ENCODE measurements around the gene LAMB4. TPM values are rescaled to one million over a fixed set of nuclear protein-coding genes. Genes with fewer than 3 reads are reported as not detected.

LAMB4 gene
- total RNA-seq, 4 donors from 2014 or later = 0.15 to 8.1 (median 1.7) TPM

DNA sequence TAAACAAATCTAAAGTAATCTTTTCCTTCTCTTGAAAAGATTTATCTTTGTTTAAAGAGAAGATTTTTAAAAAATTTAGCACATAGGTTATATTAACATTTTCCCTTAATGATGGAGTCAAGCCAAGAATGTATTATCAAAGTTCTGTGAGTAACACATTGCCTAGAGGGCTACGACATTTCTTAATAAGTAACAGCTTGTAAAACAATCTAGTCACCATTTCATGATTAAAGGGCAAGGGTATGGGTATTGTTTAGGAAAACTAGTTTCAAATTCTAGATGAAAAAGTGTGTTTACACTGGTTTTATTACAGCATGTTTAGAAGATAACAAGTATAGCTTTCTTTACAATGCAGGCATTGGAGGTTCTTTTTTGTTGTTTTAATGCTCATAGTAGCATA is 28.6 kb upstream of the LAMB4 start:
- DNase-seq = no peak
- no peak overlapping the region for H3K4me3 ChIP-seq (replicated peaks in 1 of 3)
- TF ChIP-seq POLR2A (IDR thresholded peaks at IDR 0.05) = no peak
- TF ChIP-seq, protein P1, sequence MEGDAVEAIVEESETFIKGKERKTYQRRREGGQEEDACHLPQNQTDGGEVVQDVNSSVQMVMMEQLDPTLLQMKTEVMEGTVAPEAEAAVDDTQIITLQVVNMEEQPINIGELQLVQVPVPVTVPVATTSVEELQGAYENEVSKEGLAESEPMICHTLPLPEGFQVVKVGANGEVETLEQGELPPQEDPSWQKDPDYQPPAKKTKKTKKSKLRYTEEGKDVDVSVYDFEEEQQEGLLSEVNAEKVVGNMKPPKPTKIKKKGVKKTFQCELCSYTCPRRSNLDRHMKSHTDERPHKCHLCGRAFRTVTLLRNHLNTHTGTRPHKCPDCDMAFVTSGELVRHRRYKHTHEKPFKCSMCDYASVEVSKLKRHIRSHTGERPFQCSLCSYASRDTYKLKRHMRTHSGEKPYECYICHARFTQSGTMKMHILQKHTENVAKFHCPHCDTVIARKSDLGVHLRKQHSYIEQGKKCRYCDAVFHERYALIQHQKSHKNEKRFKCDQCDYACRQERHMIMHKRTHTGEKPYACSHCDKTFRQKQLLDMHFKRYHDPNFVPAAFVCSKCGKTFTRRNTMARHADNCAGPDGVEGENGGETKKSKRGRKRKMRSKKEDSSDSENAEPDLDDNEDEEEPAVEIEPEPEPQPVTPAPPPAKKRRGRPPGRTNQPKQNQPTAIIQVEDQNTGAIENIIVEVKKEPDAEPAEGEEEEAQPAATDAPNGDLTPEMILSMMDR (IDR thresholded peaks at IDR 0.05) = no peak
- H3K27ac ChIP-seq = no peak overlapping the region
- H3K36me3 ChIP-seq = no peaks in the 10 kb centered on the region
- H3K27me3 ChIP-seq = no peaks in the 10 kb centered on the region
- no peaks in the 10 kb centered on the region for H3K4me1 ChIP-seq
- WGBS, 2 donors = 77 to 80% methylated on average over 1 of the region's 1 CpG
- H3K9me3 ChIP-seq = no peaks in the 10 kb centered on the region
- intact Hi-C loops (cut with DNase I) = no loop called here

DNA sequence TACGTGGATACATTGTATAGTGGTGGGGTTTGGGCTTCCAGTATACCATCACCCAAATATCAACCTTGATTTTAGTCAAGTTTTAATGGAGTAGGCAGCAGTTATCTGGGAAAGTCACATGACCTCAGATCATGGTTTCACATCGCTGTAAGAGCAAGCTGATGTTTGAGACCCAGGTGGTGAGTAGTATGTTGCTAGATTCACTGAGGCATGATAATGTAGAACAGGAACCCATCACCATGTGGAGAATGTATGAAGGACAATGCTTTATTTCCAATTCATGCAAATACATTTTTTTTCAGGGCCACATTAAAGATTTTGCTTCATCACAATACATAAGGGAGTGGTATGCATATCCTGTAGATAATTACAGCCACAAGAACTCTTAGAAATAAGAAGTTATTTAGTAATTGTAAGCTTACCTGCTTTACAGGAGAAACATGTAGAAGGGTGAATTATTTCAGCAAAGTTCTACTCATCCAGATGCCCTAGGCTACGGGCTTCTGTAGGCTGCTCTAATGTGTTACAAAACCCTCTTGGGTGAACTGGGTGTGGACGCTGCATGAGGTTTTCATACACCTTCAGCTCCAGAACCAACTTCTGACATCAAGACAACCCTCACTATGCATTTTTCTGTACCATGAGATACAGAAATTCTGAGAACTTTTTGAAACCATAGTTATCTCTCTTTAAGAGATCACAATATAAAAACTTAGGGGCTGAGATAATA is 27.6 kb upstream of the LAMB4 start:
- Histone ChIP-seq H3K4me1 (no peaks in the 10 kb centered on the region), H3K36me3 (no peaks in the 10 kb centered on the region), H3K4me3 (replicated peaks in 1 of 3) (no peak overlapping the region), H3K27me3 (no peaks in the 10 kb centered on the region), H3K27ac (no peak overlapping the region), H3K9me3 (no peaks in the 10 kb centered on the region)
- intact Hi-C loops (cut with DNase I) = no loop called here
- 93 to 95% methylated on average over 4 of the region's 4 CpGs for WGBS, 2 donors
- TF ChIP-seq POLR2A (IDR thresholded peaks at IDR 0.05) = no peak
- no peak for DNase-seq

DNA sequence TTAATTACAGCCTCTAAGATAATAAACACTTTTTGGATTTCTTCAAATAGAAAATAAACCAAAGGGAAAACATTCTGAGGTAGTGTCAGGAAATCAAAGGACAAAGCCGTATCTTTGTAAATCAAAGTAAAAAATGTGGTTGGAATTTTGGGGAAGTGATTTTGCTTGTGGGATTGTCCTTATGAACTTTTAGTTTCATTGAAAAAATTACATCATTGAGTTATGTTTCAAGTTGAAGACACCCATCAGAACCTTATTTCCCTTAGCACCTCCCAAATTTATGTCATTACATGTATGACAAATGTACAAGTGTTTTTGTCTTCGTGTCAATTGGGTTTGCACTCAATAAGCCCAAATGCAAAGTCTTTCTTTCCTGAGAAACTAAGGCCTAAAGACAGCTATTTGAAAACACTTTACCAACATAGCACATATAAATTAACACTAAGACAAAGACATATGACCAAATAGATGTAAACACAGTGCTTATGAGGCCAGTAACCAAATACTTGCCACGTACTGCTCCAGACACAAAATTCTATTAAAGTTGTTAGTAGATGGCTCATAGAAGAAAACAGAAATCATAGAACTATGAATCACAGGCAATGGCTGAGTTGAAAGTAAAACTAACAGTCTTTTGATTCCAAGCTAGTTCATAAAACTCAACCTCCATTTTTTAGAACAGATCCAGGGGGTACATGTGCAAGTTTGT is 26.9 kb upstream of the LAMB4 start:
- WGBS, 2 donors = 88 to 91% methylated on average over 3 of the region's 3 CpGs
- Histone ChIP-seq H3K4me3 (replicated peaks in 1 of 3) (no peak overlapping the region), H3K36me3 (no peaks in the 10 kb centered on the region), H3K9me3 (no peaks in the 10 kb centered on the region), H3K27me3 (no peaks in the 10 kb centered on the region), H3K4me1 (no peaks in the 10 kb centered on the region), H3K27ac (no peak overlapping the region)
- intact Hi-C loops (cut with DNase I) = no loop called here
- TF ChIP-seq, protein P1 (IDR thresholded peaks at IDR 0.05) = no peak
- no peak for TF ChIP-seq POLR2A (IDR thresholded peaks at IDR 0.05)
- no peak for DNase-seq

DNA sequence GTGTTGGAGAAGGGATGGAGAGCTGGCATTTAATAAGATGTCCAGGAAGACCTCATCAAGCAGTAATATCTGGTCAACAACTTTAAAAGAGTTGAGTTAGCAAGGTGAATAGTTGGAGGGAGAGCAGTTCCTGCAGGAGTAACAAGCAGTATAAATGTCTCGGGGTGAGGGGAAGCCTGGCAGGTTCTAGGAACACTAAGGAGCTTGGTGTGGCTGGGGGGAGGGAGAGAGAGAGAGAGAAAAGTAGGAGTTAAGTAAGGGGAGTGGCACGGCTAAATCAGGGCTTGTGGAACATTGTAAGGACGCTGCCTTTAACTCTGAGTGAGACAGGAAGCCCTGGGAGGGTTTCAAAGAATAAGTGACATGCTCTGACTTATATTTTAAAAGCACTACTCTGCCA is 22.0 kb upstream of the LAMB4 start:
- TF ChIP-seq POLR2A (IDR thresholded peaks at IDR 0.05) = no peak
- TF ChIP-seq, protein P1 (IDR thresholded peaks at IDR 0.05) = no peak
- no peaks in the 10 kb centered on the region for H3K27me3 ChIP-seq
- no peaks in the 10 kb centered on the region for H3K9me3 ChIP-seq
- no peak for DNase-seq
- WGBS, 2 donors = 49 to 51% methylated on average over 3 of the region's 3 CpGs
- H3K4me3 ChIP-seq (replicated peaks in 1 of 3) = no peak overlapping the region
- H3K36me3 ChIP-seq = no peaks in the 10 kb centered on the region
- H3K4me1 ChIP-seq = no peaks in the 10 kb centered on the region
- no peak overlapping the region for H3K27ac ChIP-seq
- intact Hi-C loops (cut with DNase I) = no loop called here

DNA sequence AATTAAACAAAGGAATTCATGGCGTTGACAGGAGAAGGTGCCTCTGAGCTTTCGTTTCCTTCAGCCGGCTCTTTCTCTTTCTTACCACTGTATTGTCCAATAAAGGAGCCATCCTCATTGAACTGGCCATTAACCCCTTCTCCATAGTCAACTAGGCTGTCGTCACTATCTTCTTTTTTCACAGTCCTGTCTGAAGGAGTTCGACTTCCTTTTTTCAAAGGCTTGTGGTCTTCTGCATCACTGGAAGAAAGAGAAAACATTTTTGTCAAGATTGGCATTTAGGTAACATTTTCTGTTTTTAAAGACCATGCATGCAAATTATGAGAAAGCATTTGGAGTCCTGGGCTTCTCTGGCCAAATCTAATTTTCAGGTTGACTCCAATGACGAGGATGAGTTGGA is 19.7 kb upstream of the LAMB4 start:
- Histone ChIP-seq H3K27ac (no peak overlapping the region), H3K36me3 (no peaks in the 10 kb centered on the region), H3K9me3 (no peaks in the 10 kb centered on the region), H3K4me3 (replicated peaks in 1 of 3) (no peak overlapping the region), H3K4me1 (no peaks in the 10 kb centered on the region), H3K27me3 (no peaks in the 10 kb centered on the region)
- TF ChIP-seq, protein P1 (IDR thresholded peaks at IDR 0.05) = no peak
- no peak for TF ChIP-seq POLR2A (IDR thresholded peaks at IDR 0.05)
- intact Hi-C loops (cut with DNase I) = loop anchor here (10.0 kb wide), 2 partner anchors 165 to 275 kb away; no protein-coding TSS in a partner anchor
- no peak for DNase-seq
- 80 to 83% methylated on average over 6 of the region's 6 CpGs for WGBS, 2 donors
